Fibroblast of lung (primary cell): ENCODE data around the gene MVB12A. TPM values are rescaled to one million over a fixed set of nuclear protein-coding genes. Genes with fewer than 3 reads are reported as not detected.

ENCODE experiments used
- DNase-seq, 2 donors: peaks; one replicate each; pipeline versions ENCODE4 v3.0.0 to v3.0.0-alpha.2; 2010; ENCODE audit warnings: low read depth in 2 of 2
- H2AFZ ChIP-seq: 2 replicates; pipeline ENCODE4 v1.5.1; 2012; ENCODE audit warnings: low read length, control low read depth, inconsistent platforms
- H3K27ac ChIP-seq: 2 replicates; pipeline ENCODE4 v1.5.1; 2011; ENCODE audit warnings: low read length, control low read depth; ENCODE audit not compliant: insufficient read depth
- H3K27me3 ChIP-seq: 2 replicates; pipeline ENCODE4 v1.5.1; 2011; ENCODE audit warnings: mild to moderate bottlenecking, low read length; ENCODE audit not compliant: control insufficient read depth, insufficient read depth
- H3K36me3 ChIP-seq: 2 replicates; pipeline ENCODE4 v1.5.1; 2011; ENCODE audit warnings: low read length; ENCODE audit not compliant: control insufficient read depth, insufficient read depth
- H3K4me1 ChIP-seq: 2 replicates; pipeline ENCODE4 v1.5.1; 2011; ENCODE audit warnings: low read length; ENCODE audit not compliant: control insufficient read depth, insufficient read depth; ENCODE audit errors: extremely low read depth
- H3K4me2 ChIP-seq: 2 replicates; pipeline ENCODE4 v1.5.1; 2011; ENCODE audit warnings: low read length, control low read depth; ENCODE audit not compliant: insufficient read depth; ENCODE audit errors: extremely low read depth
- H3K4me3 ChIP-seq, 4 experiments: fragments of 200-600 bp in 1 of 4; sonication (generic) in 1 of 4; replicated peaks in 1 of 4; 2 replicates each; pipeline ENCODE4 v1.5.1; 2011 to 2016; ENCODE audit warnings: low read length in 4 of 4, low read depth in 3 of 4, mild to moderate bottlenecking in 3 of 4, control low read depth in 2 of 4, inconsistent platforms in 1 of 4, mixed read lengths in 1 of 4; ENCODE audit not compliant: insufficient read depth in 1 of 4; ENCODE audit errors: control extremely low read depth in 1 of 4
- H3K79me2 ChIP-seq: 2 replicates; pipeline ENCODE4 v1.5.1; 2012; ENCODE audit warnings: mild to moderate bottlenecking, low read length, inconsistent platforms; ENCODE audit not compliant: control insufficient read depth, insufficient read depth
- H3K9ac ChIP-seq: 2 replicates; pipeline ENCODE4 v1.5.1; 2011; ENCODE audit warnings: mild to moderate bottlenecking, low read length, control low read depth; ENCODE audit not compliant: insufficient read depth
- H3K9me3 ChIP-seq: 2 replicates; pipeline ENCODE4 v1.5.1; 2012; ENCODE audit warnings: low read depth, low read length; ENCODE audit not compliant: control insufficient read depth, insufficient read depth
- H4K20me1 ChIP-seq: 2 replicates; pipeline ENCODE4 v1.5.1; 2011; ENCODE audit warnings: low read length; ENCODE audit not compliant: control insufficient read depth, insufficient read depth; ENCODE audit errors: extremely low read depth
- CTCF ChIP-seq, 2 donors: IDR thresholded peaks in 1 of 2; conservative IDR thresholded peaks in 1 of 2; 1 replicate in 1 of 2; 2 replicates in 1 of 2; pipeline ENCODE4 v1.5.1; 2011 to 2012; ENCODE audit warnings: low read length in 2 of 2, control low read depth in 1 of 2, inconsistent platforms in 1 of 2, low read depth in 1 of 2, mild to moderate bottlenecking in 1 of 2
- EZH2 ChIP-seq: IDR thresholded peaks from 2 replicates; pipeline ENCODE4 v1.5.1; 2012; ENCODE audit warnings: low read length, control low read depth, mild to moderate bottlenecking; ENCODE audit errors: missing control alignments
- polyA plus RNA-seq, 2 donors: library from polyadenylated mRNA; depleted of rRNA in 1 of 2; stranded (reverse) in 1 of 2; unstranded in 1 of 2; fragments of >200 nt; gene quantifications; 2 replicates each; pipeline ENCODE4 v1.2.1, GENCODE V29; 2011 to 2012; ENCODE audit warnings: missing spikeins in 1 of 2
- total RNA-seq: library from RNA; depleted of rRNA; stranded (reverse); fragments of >200 nt; gene quantifications from 2 replicates; pipeline ENCODE4 v1.2.1, GENCODE V29; 2014

MVB12A gene
- total and polyA plus RNA-seq, 2 donors (not counting 1 experiment from before 2014, with no cell fraction given), result 24.8 to 34.7 TPM

DNA sequence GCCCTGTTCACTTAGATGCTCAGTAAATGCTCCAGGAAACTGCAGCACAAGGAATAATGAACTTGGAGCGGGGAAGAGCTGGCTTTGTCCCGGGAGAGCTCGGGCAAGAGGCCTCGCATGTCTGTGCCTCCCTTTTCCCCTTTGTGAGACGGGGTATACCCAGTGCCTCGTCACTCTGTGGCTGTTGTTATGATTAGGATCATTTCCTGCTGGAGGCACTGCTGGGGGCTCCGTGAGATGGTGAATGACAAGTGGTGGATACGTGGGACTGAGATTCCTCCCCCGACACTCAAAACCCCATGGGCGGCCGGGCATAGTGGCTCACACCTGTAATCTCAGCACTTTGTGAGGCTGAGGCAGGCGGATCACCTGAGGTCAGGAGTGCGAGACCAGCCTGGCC is 41.6 kb upstream of the MVB12A start:
- Histone ChIP-seq H3K4me3 (no peak overlapping the region), H3K4me2 (no peak overlapping the region), H3K4me1 (no peaks in the 10 kb centered on the region), H4K20me1 (no peaks in the 10 kb centered on the region), H3K9ac (no peak overlapping the region), H3K27me3 (no peaks in the 10 kb centered on the region), H3K27ac (no peak overlapping the region), H3K9me3 (no peaks in the 10 kb centered on the region), H3K36me3 (no peaks in the 10 kb centered on the region), H2AFZ (no peak overlapping the region), H3K79me2 (no peaks in the 10 kb centered on the region)
- DNase-seq, result no peak
- TF ChIP-seq EZH2, result no peak
- no peak for TF ChIP-seq CTCF (conservative IDR thresholded peaks at IDR 0.05 in 1 of 2, IDR thresholded peaks at IDR 0.05 in 1 of 2; ENCODE audit: low read depth in 1 of 2, low read length in 2 of 2)

DNA sequence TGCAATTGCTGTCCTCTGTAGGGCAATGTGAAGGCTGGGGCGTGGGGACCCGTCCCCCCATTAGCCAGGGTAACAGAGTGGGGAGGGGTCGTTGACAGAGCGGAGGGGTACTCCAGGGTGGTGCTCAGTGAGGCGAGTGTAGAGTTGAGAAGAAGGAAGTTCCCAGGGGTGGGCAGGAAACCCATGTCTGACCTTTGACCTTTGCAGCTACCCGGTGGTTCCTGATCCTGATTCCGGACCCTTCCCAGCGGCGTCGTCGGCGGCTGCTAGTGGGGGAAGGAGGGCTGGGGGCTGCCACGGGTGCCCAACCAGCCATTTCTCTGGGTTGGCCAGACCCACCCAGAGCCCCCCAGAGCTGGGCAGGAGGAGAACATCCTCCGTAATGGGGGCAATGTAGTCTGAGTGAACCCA is 40.6 kb upstream of the MVB12A start:
- Histone ChIP-seq H3K4me1 (no peaks in the 10 kb centered on the region), H3K79me2 (no peaks in the 10 kb centered on the region), H3K9me3 (no peaks in the 10 kb centered on the region), H3K9ac (no peak overlapping the region), H4K20me1 (no peaks in the 10 kb centered on the region), H3K4me2 (no peak overlapping the region), H3K27me3 (no peaks in the 10 kb centered on the region), H3K27ac (no peak overlapping the region), H3K36me3 (no peaks in the 10 kb centered on the region), H2AFZ (no peak overlapping the region), H3K4me3 (no peak overlapping the region)
- no peak for DNase-seq
- no peak for TF ChIP-seq CTCF (conservative IDR thresholded peaks at IDR 0.05 in 1 of 2, IDR thresholded peaks at IDR 0.05 in 1 of 2; ENCODE audit: low read depth in 1 of 2, low read length in 2 of 2)
- TF ChIP-seq EZH2, result no peak

- Histone ChIP-seq H3K9ac (no peak overlapping the region), H3K27ac (no peak overlapping the region), H3K36me3 (no peaks in the 10 kb centered on the region), H3K27me3 (no peaks in the 10 kb centered on the region), H4K20me1 (no peaks in the 10 kb centered on the region), H3K4me3 (no peak overlapping the region), H3K79me2 (no peaks in the 10 kb centered on the region), H2AFZ (no peak overlapping the region), H3K4me1 (no peaks in the 10 kb centered on the region), H3K4me2 (no peak overlapping the region), H3K9me3 (no peaks in the 10 kb centered on the region)
- TF ChIP-seq CTCF (conservative IDR thresholded peaks at IDR 0.05 in 1 of 2, IDR thresholded peaks at IDR 0.05 in 1 of 2; ENCODE audit: low read depth in 1 of 2, low read length in 2 of 2), result no peak
- TF ChIP-seq EZH2, result no peak
- DNase-seq, result no peak
Observed at GRCh38 chr19:17380426-17381138, 39.3 kb upstream of the MVB12A start.
